ENCODE results near the gene LARP6.

GRCh38 chr15:70882361-70882760 lies 28.4 kb upstream of the LARP6 start:
- TF ChIP-seq, protein P1, sequence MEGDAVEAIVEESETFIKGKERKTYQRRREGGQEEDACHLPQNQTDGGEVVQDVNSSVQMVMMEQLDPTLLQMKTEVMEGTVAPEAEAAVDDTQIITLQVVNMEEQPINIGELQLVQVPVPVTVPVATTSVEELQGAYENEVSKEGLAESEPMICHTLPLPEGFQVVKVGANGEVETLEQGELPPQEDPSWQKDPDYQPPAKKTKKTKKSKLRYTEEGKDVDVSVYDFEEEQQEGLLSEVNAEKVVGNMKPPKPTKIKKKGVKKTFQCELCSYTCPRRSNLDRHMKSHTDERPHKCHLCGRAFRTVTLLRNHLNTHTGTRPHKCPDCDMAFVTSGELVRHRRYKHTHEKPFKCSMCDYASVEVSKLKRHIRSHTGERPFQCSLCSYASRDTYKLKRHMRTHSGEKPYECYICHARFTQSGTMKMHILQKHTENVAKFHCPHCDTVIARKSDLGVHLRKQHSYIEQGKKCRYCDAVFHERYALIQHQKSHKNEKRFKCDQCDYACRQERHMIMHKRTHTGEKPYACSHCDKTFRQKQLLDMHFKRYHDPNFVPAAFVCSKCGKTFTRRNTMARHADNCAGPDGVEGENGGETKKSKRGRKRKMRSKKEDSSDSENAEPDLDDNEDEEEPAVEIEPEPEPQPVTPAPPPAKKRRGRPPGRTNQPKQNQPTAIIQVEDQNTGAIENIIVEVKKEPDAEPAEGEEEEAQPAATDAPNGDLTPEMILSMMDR (conservative IDR thresholded peaks at IDR 0.05; ENCODE audit: low read depth, low read length) = no peak
- TF ChIP-seq EZH2 (IDR thresholded peaks at IDR 0.05; ENCODE audit: borderline replicate concordance, low read depth, low read length, poor library complexity, severe bottlenecking) = no peak

All from A673 (cell line).